Stimulated activated naive CD4-positive, alpha-beta T cell (primary cell): ENCODE results near the gene FBXO40.

ENCODE experiments used
- DNase-seq, 6 experiments: peaks; one replicate each; lab custom pipeline; 2025; lab: John Stamatoyannopoulos, UW

The FBXO40 gene

GRCh38 chr3:121621491-121621890 is 28.3 kb downstream of the FBXO40 start:
- DNase-seq: no peak

DNA sequence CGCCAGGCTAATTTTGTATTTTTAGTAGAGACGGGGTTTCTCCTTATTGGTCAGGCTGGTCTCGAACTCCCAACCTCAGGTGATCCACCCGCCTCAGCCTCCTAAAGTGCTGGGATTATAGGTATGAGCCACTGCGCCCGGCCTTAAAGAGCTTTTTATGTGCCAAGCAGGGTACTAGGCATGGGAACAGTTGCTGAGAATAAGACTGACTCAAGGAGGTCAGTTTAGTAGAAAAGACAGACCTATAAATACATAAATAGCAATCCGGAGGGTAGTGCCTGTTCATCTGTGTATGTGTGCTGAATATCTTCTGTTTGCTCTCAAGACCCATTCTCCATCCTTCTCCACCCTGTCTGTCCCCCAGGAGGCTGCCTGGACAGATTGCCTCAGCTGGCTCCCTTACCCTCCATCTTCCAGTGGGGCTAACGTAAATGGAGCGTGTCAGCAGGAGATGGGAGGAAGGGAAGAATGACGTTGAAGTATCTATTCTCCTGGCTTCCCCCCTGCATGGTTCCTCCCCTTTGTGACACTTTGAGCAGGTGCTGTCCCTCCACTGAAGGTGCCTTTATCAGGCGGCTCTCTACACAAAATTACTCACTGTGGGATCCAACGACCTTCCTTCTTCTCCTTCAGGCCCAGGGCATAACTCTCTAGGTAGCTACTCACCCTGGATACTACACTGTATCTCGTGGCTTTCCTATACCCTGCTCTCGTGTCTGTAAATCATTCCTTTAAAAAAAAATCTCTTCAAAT is 31.1 kb downstream of the FBXO40 start:
- DNase-seq: no peak

DNA sequence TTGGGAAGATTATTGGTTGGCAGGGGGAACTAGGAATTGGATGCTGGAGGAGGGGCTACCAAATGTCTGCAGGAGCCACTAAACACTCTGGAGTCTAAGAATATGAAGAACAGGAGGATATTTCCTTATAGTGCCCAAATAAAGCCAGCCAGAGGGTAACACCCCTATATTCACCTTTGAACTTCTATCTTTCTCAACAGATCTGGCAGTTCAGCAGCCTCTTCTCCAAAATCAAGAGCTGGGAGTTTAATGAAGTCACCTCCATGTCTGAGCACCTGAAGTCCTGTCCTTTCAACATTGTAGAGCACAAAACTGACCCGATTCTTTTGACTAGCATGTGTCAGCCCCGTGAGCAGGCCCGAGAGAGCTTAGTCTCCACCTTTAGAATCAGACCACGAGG is 33.3 kb downstream of the FBXO40 start:
- no peak for DNase-seq

- no peak for DNase-seq
Measured at GRCh38 chr3:121627211-121627610, 34.0 kb downstream of the FBXO40 start.

GRCh38 chr3:121627622-121628021 is 34.4 kb downstream of the FBXO40 start:
- no peak for DNase-seq

DNA sequence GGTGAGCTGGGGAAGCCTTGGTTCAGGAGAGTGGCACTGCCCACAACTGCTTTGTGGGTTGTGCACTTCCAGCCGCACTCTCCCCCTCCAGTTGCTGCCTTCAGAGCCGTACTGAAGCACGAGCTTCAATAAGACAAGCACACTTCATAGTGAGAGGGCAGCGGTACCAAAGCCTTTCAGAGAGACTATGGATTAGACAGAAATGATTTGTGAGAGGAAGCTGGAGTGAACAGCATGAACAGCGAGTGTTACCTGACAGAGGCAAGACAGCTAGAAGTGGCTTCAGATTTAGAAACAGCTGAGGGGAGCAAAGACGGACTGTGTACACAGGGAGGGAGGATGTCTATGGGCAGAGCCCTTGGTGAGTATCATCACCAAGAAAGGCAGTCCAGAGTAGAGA is 36.4 kb downstream of the FBXO40 start:
- DNase-seq: no peak

GRCh38 chr3:121630355-121630754 is 37.2 kb downstream of the FBXO40 start:
- DNase-seq: no peak

DNA sequence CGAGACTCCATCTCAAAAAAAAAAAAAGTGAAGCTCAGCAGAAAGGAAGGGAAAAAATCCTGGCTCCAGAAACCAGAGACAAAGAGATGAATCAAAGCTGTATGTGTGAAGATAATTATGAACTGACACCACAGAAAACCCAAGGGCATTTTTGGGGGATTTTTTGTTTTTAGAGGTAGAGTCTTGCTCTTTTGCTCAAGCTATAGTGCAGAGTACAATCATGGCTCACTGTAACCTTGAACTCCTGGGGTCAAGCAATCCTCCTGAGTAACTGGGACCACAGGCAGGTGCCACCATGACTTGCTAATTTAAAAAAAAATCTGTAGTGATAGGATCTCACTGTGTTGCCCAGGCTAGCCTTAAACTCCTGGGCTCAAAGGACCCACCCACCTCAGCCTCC is 44.7 kb downstream of the FBXO40 start:
- no peak for DNase-seq

- no peak for DNase-seq
Measured at GRCh38 chr3:121641127-121641526, 47.9 kb downstream of the FBXO40 start.

DNA sequence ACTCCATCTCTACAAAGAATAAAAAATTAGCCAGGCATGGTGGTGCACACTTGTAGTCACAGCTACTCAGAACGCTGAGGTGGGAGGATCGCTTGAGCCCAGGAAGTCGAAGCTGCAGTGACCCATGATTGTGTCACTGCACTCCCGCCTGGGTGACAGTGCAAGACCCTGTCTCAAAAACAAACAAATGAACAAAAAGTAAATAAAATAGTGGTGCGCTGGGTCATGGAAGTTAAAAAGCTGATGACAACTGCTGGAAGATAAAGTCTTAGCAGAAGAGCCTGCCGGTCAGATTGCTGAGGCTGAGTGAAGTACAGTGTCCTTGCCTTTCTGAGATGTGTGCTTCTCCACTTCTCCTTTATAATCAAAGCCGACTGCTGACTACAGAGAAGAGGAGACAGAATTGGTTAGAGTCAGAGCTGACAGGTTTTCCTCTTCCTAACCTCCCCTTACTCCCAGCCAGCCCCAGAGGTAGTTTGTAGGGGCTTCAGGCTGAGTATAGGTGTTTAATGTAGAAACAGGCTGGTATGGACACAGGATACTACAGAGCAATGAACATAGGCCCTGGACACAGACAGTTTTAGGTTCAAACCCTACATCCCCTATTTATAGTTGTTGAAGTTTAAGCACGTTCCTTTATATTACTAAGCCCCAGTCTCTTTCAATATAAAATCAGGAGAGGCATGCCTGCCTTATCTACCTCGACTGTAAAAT is 49.6 kb downstream of the FBXO40 start:
- no peak for DNase-seq

DNA sequence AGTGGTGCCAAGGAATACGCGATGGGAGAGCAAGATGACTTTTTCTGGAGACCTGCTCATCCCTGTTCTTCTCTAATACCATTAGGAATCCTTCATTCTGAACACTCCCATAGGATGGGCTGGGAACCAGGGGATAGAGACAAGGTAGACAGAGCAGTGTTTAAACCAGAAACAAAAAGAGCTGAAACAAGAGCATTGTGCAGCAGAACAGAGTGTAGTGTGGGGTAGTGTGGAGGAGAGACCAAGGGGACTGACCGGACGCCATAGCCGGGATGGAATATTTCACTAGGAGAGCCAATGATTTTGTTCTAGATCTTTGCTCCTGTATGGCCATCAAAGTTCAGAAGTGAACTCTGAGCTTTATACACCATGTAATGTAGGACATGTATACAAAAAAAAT is 51.9 kb downstream of the FBXO40 start:
- no peak for DNase-seq

GRCh38 chr3:121648219-121648958 is 55.2 kb downstream of the FBXO40 start:
- DNase-seq: no peak

- DNase-seq: no peak
Measured at GRCh38 chr3:121649645-121650044, 56.5 kb downstream of the FBXO40 start.

DNA sequence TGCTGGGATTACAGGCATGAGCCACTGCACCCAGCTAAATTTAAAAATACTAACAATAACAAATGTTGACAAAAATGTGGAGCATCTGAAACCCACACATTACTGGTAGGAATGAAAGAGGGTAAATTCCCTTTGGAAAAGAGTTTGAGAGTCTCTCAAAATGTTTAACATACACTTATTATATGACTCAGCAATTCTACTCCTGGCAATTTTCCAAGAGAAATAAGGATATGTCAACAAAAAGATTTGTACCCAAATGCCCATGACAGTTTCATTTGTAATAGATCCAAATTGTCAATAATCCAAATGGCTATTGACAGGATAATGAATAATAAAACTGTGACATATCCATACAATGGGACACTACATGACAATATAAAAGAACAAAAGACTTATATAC is 58.5 kb downstream of the FBXO40 start:
- DNase-seq: no peak

DNA sequence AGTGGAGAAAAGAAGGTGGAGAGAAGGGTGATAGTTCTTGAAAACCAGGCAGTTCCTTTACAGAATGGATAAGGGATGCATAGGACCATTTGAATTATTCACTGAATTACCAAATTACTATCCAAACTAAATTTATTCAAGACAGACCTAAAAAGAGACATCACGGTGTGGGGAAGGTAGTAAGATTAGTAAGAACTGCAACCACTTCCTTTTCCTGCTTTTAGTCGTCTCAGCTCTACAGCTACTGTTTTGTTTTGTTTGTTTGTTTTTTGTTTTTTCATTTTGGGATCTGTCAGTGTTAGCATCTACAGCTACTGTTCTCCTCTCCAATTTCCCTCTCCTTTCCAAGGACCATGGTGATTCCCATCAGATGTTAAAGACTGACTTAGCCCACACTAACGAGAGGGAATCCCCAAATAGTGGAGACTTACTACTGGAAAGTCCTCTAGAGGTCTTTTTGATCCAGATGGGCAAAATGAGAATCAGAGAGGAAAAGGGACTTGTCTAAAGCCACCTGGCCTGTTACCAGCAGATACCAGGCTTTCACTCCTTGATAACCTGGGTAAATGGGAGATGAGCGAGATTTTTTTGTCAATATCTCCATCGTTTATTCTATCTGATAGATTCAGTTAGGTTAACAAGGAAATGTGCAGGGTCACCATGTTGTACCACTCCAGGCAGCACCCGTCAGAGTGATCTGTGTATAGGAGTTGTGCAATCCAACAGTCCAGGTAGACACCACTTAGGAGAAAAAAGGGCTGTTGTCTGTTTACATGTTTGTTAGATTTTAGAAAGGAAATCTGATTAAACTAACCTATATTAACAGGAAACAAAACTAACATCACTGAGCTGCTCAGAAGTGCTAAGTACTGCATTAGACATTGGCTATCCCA is 61.6 kb downstream of the FBXO40 start:
- DNase-seq: peak in 1 of 6 experiments; percentile 9

DNA sequence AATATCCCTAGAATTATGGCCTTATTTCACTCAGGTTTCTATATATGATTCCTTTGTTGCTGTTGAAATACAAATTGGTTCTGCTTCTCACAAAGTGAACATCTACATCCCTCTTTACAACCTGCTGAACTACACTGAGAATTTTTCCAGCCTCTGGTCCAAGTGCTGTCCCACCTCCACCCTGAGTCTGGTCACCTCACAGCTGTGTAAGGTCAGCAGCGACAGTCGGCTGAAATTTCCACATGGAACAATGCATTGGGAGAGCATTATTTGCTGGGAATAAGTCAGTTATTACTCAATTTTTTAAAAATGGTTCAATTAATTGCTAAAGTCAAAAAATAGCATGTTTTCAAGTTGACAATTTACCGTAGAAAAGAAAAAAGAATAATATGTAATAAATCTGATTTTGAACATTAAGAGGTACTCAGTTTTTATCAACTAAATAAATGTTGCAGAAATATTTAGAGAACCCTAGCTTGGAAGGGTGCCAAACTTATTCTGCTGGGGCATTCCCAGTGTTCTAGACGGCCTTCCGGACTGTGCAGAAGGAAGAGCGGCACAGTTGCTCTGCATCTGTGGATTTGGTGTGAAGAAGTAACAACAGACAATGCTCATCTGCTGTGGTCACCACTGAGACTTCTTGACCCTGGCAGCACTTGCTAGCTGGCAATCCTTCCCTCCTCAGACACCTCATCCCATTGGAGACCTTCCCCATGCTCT is 65.7 kb downstream of the FBXO40 start:
- DNase-seq: no peak

GRCh38 chr3:121659586-121659985 is 66.4 kb downstream of the FBXO40 start:
- peak in 1 of 6 experiments; percentile 9 for DNase-seq

DNA sequence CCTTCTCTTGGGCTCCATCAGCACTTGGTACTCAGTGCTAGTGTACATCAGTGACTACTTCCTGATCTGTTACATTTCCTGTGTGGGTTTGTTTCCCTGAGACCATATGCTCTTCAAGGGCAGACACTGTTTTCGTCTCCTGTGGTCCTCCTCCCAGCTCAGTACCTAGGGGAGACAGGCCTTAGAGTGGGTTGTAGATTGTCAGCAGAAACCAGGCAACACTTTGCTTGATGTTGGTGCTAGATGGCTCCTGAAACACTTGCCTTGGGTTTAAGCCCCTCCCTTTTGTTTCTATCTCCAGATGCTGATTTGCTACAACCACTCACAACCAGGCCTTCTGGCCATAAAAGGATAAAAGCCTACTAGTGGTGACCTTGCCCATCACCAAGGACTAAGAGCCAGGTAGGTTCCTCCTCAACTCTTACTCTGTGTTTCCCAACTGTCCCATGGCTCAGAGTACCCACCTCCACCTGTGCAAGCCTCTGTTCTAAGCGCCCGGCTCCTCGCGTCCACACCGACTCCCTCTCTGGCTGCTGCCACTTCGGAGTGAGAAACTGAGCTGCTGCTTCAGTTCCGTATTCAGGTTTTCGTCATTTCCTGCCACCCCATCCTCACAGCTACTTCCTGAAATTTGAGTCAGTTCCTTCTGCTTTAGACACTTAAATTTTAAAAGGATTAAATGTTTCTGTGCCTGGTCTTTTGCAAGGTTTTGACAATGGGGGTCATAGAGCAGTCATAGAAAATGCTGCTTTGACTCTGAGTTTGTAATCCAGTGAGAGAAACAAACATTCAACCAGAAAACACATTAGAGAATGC is 67.4 kb downstream of the FBXO40 start, which contains the start of gene HCLS1:
HCLS1 (minus strand) TSS at position 548 of the 816 bp plus-strand sequence. CDS start 2,556 bp downstream, outside the sequence.
- DNase-seq: peak; percentile 57 to 94 (median 74)

- DNase-seq: no peak
Measured at GRCh38 chr3:121661376-121661775, 68.2 kb downstream of the FBXO40 start.

DNA sequence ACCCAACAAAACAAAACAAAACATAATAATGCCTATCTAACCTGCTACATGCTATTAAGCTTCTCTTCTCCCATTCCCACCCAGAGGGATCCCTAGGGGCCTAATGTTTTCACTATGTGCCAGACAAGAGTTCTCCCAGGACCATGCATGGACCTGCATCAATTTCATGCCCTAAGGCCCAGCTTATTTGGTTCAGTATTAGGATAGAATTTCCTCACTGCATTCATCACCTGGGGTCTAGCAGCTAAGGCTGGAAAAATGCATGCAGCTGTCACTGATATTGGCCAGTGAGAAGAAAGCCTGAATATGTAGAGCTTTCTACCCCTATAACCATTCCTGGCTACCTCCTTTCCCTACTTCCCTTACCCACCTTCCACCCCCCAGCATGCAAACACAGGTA is 69.6 kb downstream of the FBXO40 start:
- no peak for DNase-seq
